GM12801 (cell line): ENCODE data around the gene ZNF536.

Experiments used
- TF ChIP-seq, protein P1 (sequence below): IDR thresholded peaks from one replicate; pipeline ENCODE4 v1.5.1; 2011; ENCODE audit warnings: control low read depth; ENCODE audit not compliant: insufficient read length; ENCODE audit errors: extremely low read depth

Gene ZNF536

DNA sequence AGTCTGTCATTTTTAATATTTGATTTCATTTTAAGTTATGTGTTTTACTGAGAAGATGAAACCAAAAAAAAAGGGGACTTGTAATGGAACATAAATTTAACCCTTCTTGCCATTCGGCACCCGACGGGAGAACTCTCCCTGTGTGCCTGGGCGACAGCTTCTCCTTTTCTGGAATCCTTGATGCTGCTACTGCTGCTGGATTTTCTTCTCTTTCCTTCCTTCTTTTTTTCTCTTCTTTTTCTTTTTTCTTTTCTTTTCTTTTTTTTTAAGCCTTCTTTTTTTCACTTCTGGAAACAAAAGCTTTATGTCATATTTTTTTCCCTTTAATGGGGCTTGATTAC is 11.1 kb upstream of the ZNF536 start:
- TF ChIP-seq, protein P1, sequence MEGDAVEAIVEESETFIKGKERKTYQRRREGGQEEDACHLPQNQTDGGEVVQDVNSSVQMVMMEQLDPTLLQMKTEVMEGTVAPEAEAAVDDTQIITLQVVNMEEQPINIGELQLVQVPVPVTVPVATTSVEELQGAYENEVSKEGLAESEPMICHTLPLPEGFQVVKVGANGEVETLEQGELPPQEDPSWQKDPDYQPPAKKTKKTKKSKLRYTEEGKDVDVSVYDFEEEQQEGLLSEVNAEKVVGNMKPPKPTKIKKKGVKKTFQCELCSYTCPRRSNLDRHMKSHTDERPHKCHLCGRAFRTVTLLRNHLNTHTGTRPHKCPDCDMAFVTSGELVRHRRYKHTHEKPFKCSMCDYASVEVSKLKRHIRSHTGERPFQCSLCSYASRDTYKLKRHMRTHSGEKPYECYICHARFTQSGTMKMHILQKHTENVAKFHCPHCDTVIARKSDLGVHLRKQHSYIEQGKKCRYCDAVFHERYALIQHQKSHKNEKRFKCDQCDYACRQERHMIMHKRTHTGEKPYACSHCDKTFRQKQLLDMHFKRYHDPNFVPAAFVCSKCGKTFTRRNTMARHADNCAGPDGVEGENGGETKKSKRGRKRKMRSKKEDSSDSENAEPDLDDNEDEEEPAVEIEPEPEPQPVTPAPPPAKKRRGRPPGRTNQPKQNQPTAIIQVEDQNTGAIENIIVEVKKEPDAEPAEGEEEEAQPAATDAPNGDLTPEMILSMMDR, result no peak

DNA sequence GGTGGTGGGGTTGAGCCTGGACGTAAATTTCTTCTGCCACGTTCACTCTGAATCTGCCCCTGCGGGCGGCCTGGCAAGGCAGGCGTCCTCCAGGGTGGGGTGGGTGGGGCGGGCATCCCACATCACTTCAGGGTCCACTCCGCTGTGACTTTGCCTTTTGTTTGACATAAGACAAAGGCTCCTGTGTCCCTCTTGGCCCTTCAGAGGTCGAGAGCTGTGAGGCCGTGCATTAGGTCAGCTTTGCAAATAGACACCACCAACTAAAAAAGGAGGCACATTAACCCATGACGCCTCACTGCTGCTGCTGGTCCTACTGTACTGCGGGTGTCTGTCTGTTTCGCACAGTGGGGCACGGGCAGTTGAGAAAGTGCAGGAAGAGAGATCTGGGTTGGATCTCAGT is 10.5 kb upstream of the ZNF536 start:
- TF ChIP-seq, protein P1, result no peak

DNA sequence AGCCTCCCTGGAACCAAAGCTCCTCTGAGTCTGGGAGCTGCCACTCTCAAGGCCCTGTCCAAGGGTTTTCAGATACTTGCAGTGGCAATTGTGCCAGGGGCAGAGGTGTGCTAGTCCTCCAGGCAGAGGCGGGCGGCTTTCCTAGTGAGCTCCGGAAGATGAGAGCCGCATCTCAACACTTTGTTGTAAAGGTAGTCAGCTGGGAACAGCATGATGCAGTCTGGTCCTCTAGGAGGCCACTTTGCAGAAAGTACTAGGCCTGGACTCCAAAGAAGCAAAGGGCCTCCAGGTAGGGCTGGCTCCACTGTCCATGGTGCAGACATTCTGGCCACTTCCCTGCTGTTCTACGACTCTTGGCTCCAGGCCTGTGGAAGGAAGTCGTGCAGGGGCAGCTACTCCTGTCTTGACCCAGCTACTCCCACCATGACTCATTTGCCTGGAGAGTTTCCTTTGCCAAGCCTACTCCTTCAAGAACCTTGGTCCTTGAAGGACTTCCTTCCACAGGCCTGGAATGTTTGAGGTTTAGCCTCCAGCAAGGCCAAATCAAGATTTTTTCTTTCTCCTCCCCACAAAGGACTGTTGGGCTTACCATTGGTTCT is 9.9 kb upstream of the ZNF536 start:
- TF ChIP-seq, protein P1, result no peak

DNA sequence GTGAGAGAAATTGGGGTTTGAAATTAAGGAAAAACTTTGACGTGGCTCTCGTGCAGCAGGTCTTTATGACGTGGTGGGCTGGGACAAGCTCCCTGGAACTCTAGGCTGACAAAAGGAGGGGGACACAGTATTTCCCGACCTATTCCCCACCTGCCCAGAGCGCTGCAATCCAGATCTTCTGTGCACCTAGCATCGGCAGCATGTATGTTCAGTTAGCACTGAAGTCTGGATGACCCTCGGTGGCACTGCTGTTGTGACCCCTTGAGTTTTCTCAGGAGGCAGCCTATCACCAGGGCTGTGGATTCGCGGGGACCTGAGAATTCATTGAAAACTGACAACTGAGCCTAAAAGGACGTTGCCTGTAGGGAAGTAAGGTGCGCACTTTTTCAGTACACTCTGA is 9.1 kb upstream of the ZNF536 start:
- TF ChIP-seq, protein P1, result no peak

DNA sequence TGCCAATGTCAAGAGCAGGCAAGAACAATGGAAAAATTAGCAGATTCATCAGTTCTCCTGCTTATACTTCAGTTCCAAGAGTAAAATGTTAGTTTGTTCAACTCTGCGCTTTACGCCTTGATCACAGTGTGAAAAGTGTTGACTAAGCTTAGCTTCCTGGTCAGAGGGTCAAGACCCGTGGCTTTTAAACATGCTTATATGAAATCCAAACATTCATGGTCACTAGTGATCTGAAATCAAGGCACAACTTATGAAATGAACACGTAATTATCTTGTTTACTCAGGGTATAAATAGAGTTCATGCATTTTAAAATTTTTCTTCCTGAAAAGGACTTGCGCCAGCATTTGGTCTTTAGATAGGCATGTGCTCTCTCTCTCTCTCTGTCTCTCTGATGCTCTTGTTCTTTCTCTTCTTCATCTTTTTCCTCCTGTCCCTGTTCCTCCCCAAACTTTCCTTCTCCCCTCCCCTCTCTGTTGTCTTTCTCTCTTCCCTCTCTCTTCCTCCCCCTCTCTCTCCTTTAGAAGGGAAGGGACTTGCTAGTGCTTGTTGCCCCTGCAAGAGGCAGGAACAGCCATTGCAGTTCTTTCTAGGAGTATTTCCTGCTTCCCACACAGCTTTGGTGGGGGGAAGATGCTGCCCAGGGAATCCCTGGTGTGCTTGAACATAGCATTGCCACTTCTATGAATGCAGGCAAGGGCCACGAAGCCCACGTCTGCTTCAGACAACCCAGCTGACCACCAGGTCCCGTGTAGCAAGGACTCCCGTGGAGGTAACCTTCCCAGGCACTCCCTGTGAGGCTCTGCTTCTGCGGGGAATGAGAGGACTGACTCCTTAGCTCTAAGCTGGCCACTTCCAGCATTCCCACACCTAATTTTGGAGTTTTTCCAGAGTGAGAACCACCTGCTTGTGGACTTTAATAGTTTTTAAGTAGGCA is 7.1 kb upstream of the ZNF536 start:
- TF ChIP-seq, protein P1, result no peak

DNA sequence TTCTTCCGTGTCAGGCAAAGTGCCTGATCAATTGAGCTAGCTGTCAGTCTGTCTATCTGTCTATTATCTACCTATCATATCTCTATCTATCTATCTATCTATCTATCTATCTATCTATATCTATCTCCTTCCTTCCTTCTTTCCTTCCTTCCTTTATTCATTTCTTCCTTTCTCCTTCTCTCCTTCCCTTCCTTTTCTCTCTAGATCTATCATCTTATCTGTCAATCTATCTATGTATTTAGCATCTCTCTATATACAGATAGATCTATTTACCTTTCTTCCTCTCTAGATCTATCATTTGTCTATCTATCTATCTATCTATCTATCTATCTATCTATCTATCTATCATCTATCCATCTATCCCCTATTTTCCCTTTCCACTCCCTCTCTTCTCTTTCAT is 5.9 kb upstream of the ZNF536 start:
- TF ChIP-seq, protein P1, result no peak

DNA sequence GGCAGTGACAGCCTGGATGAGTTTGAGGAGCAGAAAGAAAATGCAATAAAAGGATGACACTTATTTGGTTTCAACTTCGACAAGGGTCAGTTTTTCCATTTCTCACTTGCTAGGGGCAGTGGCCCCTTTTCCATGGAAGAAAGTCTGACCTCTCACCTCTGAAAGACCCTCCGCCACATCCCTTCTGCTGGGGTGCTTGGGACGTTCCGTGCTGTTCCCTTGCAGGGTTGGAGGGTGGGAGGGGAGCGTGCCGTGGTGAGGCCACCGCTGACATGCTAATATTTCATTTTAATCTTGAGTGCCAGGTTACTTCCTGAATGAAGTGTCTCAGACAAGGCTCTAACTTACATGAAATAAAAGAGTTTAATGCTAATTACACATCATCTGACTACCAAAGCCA is 5.2 kb upstream of the ZNF536 start:
- TF ChIP-seq, protein P1, result no peak
